K562 (cell line): ENCODE data around the gene AP3S1. TPM values are rescaled to one million over a fixed set of nuclear protein-coding genes. Genes with fewer than 3 reads are reported as not detected.

Experiments used
- ATAC-seq: fragments of 200-7000 bp; cut with Tn5 transposase; 3 replicates; pipeline ENCODE4 v1.9.1; 2020; ENCODE audit warnings: moderate library complexity
- BruUV-seq: library from RNA; stranded (reverse); fragments of 400-500 nt; replicated peaks from 2 replicates; lab custom pipeline; 2021; lab: Mats Ljungman, UMichigan
- CTCF ChIA-PET: fragments of 300-600 bp; formaldehyde crosslinking; extraction: SDS; loops from one replicate; lab custom pipeline; 2021; ENCODE audit warnings: low intra/inter-chr PET ratio; lab: Yijun Ruan, JAX
- POLR2A ChIA-PET: fragments of 300-600, 350-650 bp; sonication (Branson Sonifier 250); formaldehyde crosslinking; extraction: SDS; loops from one replicate; lab custom pipeline; 2021; ENCODE audit warnings: antibody characterized with exemption, inconsistent platforms; lab: Yijun Ruan, JAX
- DNase-seq, 4 experiments: peaks; one replicate each; pipeline versions ENCODE4 v3.0.0 to v3.0.0-alpha.2; 2011 to 2018; ENCODE audit warnings: low spot score in 3 of 4, mixed read lengths in 3 of 4; ENCODE audit errors: extremely low read depth in 1 of 4
- FAIRE-seq: peaks from 2 replicates; lab custom pipeline; 2011; peaks lifted over from hg19 to GRCh38; lab: Jason Lieb, UNC
- H2AFZ ChIP-seq: 2 replicates; pipeline ENCODE4 v1.6.0; 2011; ENCODE audit warnings: low read depth, low read length, control low read depth, inconsistent platforms
- H3K27ac ChIP-seq: fragments of 200-600 bp; 3 replicates; pipeline ENCODE4 v1.8.0; 2011; ENCODE audit warnings: low read depth, mild to moderate bottlenecking, control low read depth, inconsistent platforms, low read length, moderate library complexity, mixed read lengths; ENCODE audit errors: extremely low read depth
- H3K27me3 ChIP-seq, 2 experiments: fragments of 300-600 bp in 1 of 2; 2 replicates in 1 of 2; 3 replicates in 1 of 2; pipeline versions ENCODE4 v1.6.0 to v1.8.0; 2011; ENCODE audit warnings: inconsistent platforms in 2 of 2, low read length in 2 of 2, mild to moderate bottlenecking in 1 of 2, mixed read lengths in 1 of 2, moderate library complexity in 1 of 2; ENCODE audit not compliant: control insufficient read depth in 2 of 2, insufficient read depth in 2 of 2
- H3K36me3 ChIP-seq: fragments of 300-600 bp; 3 replicates; pipeline ENCODE4 v1.8.0; 2011; ENCODE audit warnings: mild to moderate bottlenecking, low read length, inconsistent platforms; ENCODE audit not compliant: control insufficient read depth, insufficient read depth
- H3K4me1 ChIP-seq, 2 experiments: fragments of 200-600 bp in 1 of 2; replicated peaks in 1 of 2; 2 replicates in 1 of 2; 3 replicates in 1 of 2; pipeline versions ENCODE4 v1.5.1 to v1.8.0; 2011; ENCODE audit warnings: inconsistent platforms in 2 of 2, low read length in 2 of 2, mild to moderate bottlenecking in 1 of 2, mixed read lengths in 1 of 2, moderate library complexity in 1 of 2; ENCODE audit not compliant: control insufficient read depth in 2 of 2, insufficient read depth in 2 of 2
- H3K4me2 ChIP-seq: 2 replicates; pipeline ENCODE4 v1.6.1; 2011; ENCODE audit warnings: low read length, control low read depth, inconsistent platforms, mixed read lengths; ENCODE audit not compliant: insufficient read depth
- H3K4me3 ChIP-seq: fragments of 200-600 bp; sonication (generic), shearing (Covaris generic); 2 replicates; pipeline ENCODE4 v1.5.1; 2016; ENCODE audit warnings: control low read depth, inconsistent platforms
- H3K79me2 ChIP-seq: fragments of 200-600 bp; 3 replicates; pipeline ENCODE4 v1.8.0; 2011; ENCODE audit warnings: low read length, inconsistent platforms; ENCODE audit not compliant: control insufficient read depth, insufficient read depth
- H3K9ac ChIP-seq, 2 experiments: 2 replicates each; pipeline versions ENCODE4 v1.6.0 to v1.6.1; 2011; ENCODE audit warnings: low read depth in 2 of 2, low read length in 2 of 2, control low read depth in 1 of 2, inconsistent platforms in 1 of 2, mild to moderate bottlenecking in 1 of 2, mixed read lengths in 1 of 2; ENCODE audit not compliant: insufficient read depth in 1 of 2
- H3K9me1 ChIP-seq: one replicate; pipeline ENCODE4 v1.6.0; 2011; ENCODE audit warnings: inconsistent platforms, mild to moderate bottlenecking, low read length, moderate library complexity; ENCODE audit not compliant: control insufficient read depth, insufficient read depth
- H3K9me3 ChIP-seq: replicated peaks from 2 replicates; pipeline ENCODE4 v1.5.1; 2011; ENCODE audit warnings: low read depth, low read length, inconsistent platforms; ENCODE audit not compliant: control insufficient read depth, insufficient read depth
- H4K20me1 ChIP-seq: replicated peaks from 2 replicates; pipeline ENCODE4 v1.6.1; 2011; ENCODE audit warnings: low read length, inconsistent platforms, mixed read lengths; ENCODE audit not compliant: control insufficient read depth, insufficient read depth
- AFF4 ChIP-seq: sonication (generic); formaldehyde crosslinking; IDR thresholded peaks from 2 replicates; pipeline ENCODE4 v1.8.0; 2023; ENCODE audit warnings: mild to moderate bottlenecking, missing genetic modification reagents
- DIDO1 ChIP-seq: fragments of 450-650 bp; IDR thresholded peaks from 2 replicates; pipeline ENCODE4 v1.6.1; 2016; ENCODE audit warnings: low read depth, missing biosample characterization, missing genetic modification characterization
- E4F1 ChIP-seq: fragments of 250-450 bp; sonication (Bioruptor Pico); IDR thresholded peaks from 2 replicates; pipeline ENCODE4 v1.5.0; 2021; ENCODE audit warnings: mild to moderate bottlenecking, borderline replicate concordance
- ETV1 ChIP-seq: fragments of 450-650 bp; conservative IDR thresholded peaks from 2 replicates; pipeline ENCODE4 v1.6.1; 2016; ENCODE audit warnings: missing genetic modification characterization, control low read depth, low read depth, missing compliant biosample characterization
- NRF1 ChIP-seq, 2 experiments: fragments of 450-650 bp; IDR thresholded peaks in 1 of 2; conservative IDR thresholded peaks in 1 of 2; 2 replicates each; pipeline ENCODE4 v1.6.1; 2014; ENCODE audit warnings: mild to moderate bottlenecking in 2 of 2
- SAP30 ChIP-seq: fragments of 200-600 bp; sonication (generic); IDR thresholded peaks from 2 replicates; pipeline ENCODE4 v1.6.1; 2012; ENCODE audit warnings: borderline replicate concordance, low read depth, mild to moderate bottlenecking, moderate library complexity, low read length, control low read depth, inconsistent platforms; ENCODE audit not compliant: insufficient read depth, poor library complexity, severe bottlenecking
- SMC3 ChIP-seq: conservative IDR thresholded peaks from 2 replicates; pipeline ENCODE4 v1.6.1; 2011; ENCODE audit warnings: low read depth, low read length, improper control_type of control experiment; ENCODE audit not compliant: insufficient read depth
- SP1 ChIP-seq: sonication (generic); formaldehyde crosslinking; IDR thresholded peaks from 2 replicates; pipeline ENCODE4 v1.8.1; 2022; ENCODE audit warnings: mild to moderate bottlenecking, missing genetic modification reagents
- TAL1 ChIP-seq: fragments of 450-650 bp; IDR thresholded peaks from 2 replicates; pipeline ENCODE4 v1.6.1; 2016; ENCODE audit warnings: mild to moderate bottlenecking
- ZFP30 ChIP-seq: fragments of 250-450 bp; sonication (Bioruptor Pico); IDR thresholded peaks from 2 replicates; pipeline ENCODE4 v1.8.0; 2022; ENCODE audit warnings: moderate library complexity, mild to moderate bottlenecking, inconsistent platforms, borderline replicate concordance
- ZHX1 ChIP-seq: fragments of 150-350 bp; conservative IDR thresholded peaks from 2 replicates; pipeline ENCODE4 v1.6.1; 2014; ENCODE audit warnings: low read length
- WGBS: fragments of 100-300 bp; shearing (Covaris generic); methylation state at CpG from one replicate; pipeline ENCODE4 v1.1.6; 2016; ENCODE audit warnings: low coverage, mixed read lengths; ENCODE audit not compliant: insufficient coverage; ENCODE audit errors: missing lambda C conversion rate; 5-methylcytosine and 5-hydroxymethylcytosine counted together
- in situ Hi-C: fragments of 300-500 bp; cut with MboI; formaldehyde crosslinking; loops from 4 replicates; pipeline ENCODE4 v1.15.0; 2018; ENCODE audit warnings: inconsistent platforms, mixed read lengths
- intact Hi-C: fragments of 100-400 bp; cut with micrococcal nuclease; formaldehyde crosslinking; loops from 2 replicates; pipeline ENCODE4 v1.14.2; 2022
- polyA plus RNA-seq, 8 experiments: library from polyadenylated mRNA; depleted of rRNA in 4 of 8; stranded (reverse) in 5 of 8; unstranded in 3 of 8; fragments of >200 nt; fragmentation: Nextera tagmentation in 2 of 8; fragmentation: Illumina TruSeq in 1 of 8; extraction: Ambion mirVana in 2 of 8; extraction: Trizol in 1 of 8; gene quantifications; 2 replicates each; pipeline versions ENCODE4 v1.2.1 to v1.2.3, GENCODE V29; 2011 to 2014; ENCODE audit warnings: inconsistent platforms in 1 of 8, missing spikeins in 1 of 8
- total RNA-seq, 7 experiments: library from RNA; depleted of rRNA in 6 of 7; stranded (reverse); fragments of >200 nt in 6 of 7; fragmentation: Illumina TruSeq in 2 of 7; extraction: Trizol in 2 of 7; gene quantifications; 2 replicates each; pipeline versions ENCODE4 v1.2.1 to v1.2.3, GENCODE V29; 2011 to 2021; ENCODE audit warnings: low replicate concordance in 1 of 7

The AP3S1 gene
- total and polyA plus RNA-seq, 9 of the 15 experiments (the other 6 are each of a cell fraction or from before 2014, with no cell fraction given): 46.1 to 106 (median 67.3) TPM

DNA sequence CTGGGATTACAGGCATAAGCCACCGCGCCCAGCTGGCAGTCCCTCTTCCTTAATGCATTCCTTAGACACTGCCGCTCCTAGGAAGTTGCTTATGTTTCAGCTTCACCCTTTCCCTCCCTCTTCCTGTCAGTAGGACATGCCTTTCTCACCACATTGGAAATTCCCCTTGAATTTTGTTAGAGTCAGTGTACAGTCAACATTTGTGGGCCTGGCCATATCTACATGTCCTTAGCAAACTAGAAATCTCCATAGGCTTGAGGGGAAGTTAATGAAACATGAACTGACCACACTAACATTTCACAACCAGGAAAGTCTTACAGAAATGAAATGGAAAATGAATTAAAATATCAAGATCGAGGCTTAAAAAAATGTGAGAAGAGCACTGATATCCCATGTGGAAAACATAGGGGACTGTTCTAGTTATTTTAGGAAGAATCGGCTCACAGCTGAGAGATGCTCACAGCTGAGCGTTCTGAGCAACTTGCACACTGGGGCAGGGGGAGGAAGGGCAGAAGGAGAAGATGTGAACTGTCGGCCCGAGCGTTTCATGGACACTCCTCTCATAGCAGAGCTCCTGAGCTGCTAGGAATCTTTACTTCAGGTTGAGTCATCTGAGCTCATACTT, 99.4 kb downstream of the AP3S1 start (continued):
- TF ChIP-seq AFF4: no peak
- no peak for TF ChIP-seq NRF1 (conservative IDR thresholded peaks at IDR 0.05 in 1 of 2, IDR thresholded peaks at IDR 0.05 in 1 of 2)
- no peak for TF ChIP-seq SP1 (CRISPR knock-in tag)
- TF ChIP-seq, all 486 proteins: peak for 0

DNA sequence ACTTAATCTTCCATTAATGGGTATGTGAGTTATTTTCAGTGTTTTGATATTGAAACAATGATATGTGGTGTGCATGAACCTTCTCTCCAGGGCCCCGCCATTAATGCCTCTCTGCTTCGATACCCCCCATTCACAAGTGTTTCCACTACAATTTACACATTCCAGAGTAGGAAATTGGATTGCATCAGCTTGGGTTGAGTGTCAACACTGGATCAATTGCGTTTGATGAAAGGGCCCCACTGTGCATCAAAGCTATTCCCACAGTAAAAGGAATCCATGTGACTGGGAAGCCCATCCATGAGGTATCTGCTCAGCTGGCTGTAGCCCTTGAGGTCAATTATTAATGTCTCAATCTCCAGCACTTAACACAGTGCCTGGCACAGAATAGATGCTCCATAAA, 102.8 kb downstream of the AP3S1 start:
- FAIRE-seq (no peak), DNase-seq (no peak), ATAC-seq (no peak)
- Histone ChIP-seq H3K9me1 (no peaks in the 10 kb centered on the region), H2AFZ (no peak overlapping the region), H3K27ac (no peak overlapping the region), H3K4me2 (no peak overlapping the region), H3K27me3 (no peaks in the 10 kb centered on the region; a peak in 2 of 5 replicates), H4K20me1 (no peaks in the 10 kb centered on the region), H3K4me1 (no peaks in the 10 kb centered on the region), H3K9me3 (no peaks in the 10 kb centered on the region), H3K9ac (no peak overlapping the region), H3K4me3 (no peak overlapping the region), H3K79me2 (no peaks in the 10 kb centered on the region), H3K36me3 (no peaks in the 10 kb centered on the region)
- 2% methylated on average over 3 of the region's 3 CpGs for WGBS
- BruUV-seq: no TSS peak
- in situ Hi-C loops: no loop called here
- POLR2A ChIA-PET: interaction anchor here (1.0 kb wide), 1 partner anchor 13 kb away, joined by 3 read pairs; no protein-coding TSS in a partner anchor
- intact Hi-C loops: no loop called here
- CTCF ChIA-PET: no interaction called here
- TF ChIP-seq SAP30 (no peak), TAL1 (no peak), ETV1 (tag) (no peak), SMC3 (no peak), ZFP30 (CRISPR knock-in tag) (no peak), E4F1 (CRISPR knock-in tag) (no peak), ZHX1 (no peak), DIDO1 (no peak)
